ENCODE results near the gene NTN5.

Gene NTN5

GRCh38 chr19:48629599-48630295 lies 43.1 kb downstream of the NTN5 start:
- H3K27ac ChIP-seq = peak overlapping the region; percentile 100
- no peak for TF ChIP-seq ZFX (IDR thresholded peaks at IDR 0.05; ENCODE audit: borderline replicate concordance)
- TF ChIP-seq, protein P1, sequence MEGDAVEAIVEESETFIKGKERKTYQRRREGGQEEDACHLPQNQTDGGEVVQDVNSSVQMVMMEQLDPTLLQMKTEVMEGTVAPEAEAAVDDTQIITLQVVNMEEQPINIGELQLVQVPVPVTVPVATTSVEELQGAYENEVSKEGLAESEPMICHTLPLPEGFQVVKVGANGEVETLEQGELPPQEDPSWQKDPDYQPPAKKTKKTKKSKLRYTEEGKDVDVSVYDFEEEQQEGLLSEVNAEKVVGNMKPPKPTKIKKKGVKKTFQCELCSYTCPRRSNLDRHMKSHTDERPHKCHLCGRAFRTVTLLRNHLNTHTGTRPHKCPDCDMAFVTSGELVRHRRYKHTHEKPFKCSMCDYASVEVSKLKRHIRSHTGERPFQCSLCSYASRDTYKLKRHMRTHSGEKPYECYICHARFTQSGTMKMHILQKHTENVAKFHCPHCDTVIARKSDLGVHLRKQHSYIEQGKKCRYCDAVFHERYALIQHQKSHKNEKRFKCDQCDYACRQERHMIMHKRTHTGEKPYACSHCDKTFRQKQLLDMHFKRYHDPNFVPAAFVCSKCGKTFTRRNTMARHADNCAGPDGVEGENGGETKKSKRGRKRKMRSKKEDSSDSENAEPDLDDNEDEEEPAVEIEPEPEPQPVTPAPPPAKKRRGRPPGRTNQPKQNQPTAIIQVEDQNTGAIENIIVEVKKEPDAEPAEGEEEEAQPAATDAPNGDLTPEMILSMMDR (IDR thresholded peaks at IDR 0.05) = no peak

DNA sequence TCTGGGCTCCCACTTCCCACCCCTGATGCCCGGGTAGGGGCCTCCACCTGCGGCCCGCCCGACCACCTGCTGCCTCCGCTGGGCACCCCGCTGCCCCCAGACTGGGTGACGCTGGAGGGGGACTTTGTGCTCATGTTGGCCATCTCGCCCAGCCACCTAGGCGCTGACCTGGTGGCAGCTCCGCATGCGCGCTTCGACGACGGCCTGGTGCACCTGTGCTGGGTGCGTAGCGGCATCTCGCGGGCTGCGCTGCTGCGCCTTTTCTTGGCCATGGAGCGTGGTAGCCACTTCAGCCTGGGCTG lies 43.6 kb downstream of the NTN5 start:
- TF ChIP-seq ZFX (IDR thresholded peaks at IDR 0.05; ENCODE audit: borderline replicate concordance) = no peak
- TF ChIP-seq, protein P1 (IDR thresholded peaks at IDR 0.05) = peak; percentile 27; the same call in 1 of the 2 replicates
- H3K27ac ChIP-seq = peak overlapping the region; percentile 100

GRCh38 chr19:48628486-48629296 lies 44.1 kb downstream of the NTN5 start:
- TF ChIP-seq ZFX (IDR thresholded peaks at IDR 0.05; ENCODE audit: borderline replicate concordance) = no peak
- TF ChIP-seq, protein P1 (IDR thresholded peaks at IDR 0.05) = no peak
- H3K27ac ChIP-seq = peak overlapping the region; percentile 100

GRCh38 chr19:48627865-48628314 lies 44.9 kb downstream of the NTN5 start:
- TF ChIP-seq, protein P1 (IDR thresholded peaks at IDR 0.05) = no peak
- TF ChIP-seq ZFX (IDR thresholded peaks at IDR 0.05; ENCODE audit: borderline replicate concordance) = no peak
- peak overlapping the region; percentile 100; the same call in 1 of the 2 replicates for H3K27ac ChIP-seq

DNA sequence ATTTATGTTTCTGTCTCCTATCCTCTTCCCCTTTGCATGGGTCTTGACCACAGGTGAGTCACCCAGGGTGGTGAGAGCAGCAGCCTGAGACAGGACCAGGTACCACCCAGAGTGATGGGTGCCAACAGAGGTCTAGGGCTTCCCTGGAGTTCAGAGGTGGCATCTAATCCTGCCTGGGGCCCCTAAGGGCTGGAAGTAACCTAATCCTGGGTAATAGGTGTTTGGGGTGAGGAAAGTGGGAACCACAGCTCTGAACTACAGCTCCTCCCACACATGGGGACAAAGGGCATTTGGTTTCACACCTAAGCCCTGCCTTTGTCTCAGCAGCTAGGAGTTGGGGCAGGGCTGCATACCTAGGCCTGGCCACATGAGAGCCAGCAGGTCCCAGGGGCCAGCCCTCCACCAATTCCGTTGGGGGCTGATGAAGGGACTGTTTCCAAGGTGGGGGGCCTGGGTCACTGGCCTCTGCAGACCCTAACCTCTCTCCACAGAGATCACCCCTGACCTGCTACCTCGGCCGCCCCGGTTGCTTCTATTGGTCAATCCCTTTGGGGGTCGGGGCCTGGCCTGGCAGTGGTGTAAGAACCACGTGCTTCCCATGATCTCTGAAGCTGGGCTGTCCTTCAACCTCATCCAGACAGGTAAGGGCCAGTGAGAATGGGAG lies 45.5 kb downstream of the NTN5 start:
- H3K27ac ChIP-seq = peak overlapping the region; percentile 100
- TF ChIP-seq ZFX (IDR thresholded peaks at IDR 0.05; ENCODE audit: borderline replicate concordance) = no peak
- TF ChIP-seq, protein P1 (IDR thresholded peaks at IDR 0.05) = no peak

DNA sequence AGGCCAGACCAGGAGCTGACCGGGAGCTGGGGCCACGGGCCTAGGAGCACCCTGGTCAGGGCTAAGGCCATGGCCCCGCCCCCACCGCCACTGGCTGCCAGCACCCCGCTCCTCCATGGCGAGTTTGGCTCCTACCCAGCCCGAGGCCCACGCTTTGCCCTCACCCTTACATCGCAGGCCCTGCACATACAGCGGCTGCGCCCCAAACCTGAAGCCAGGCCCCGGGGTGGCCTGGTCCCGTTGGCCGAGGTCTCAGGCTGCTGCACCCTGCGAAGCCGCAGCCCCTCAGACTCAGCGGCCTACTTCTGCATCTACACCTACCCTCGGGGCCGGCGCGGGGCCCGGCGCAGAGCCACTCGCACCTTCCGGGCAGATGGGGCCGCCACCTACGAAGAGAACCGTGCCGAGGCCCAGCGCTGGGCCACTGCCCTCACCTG lies 46.9 kb downstream of the NTN5 start:
- TF ChIP-seq ZFX (IDR thresholded peaks at IDR 0.05; ENCODE audit: borderline replicate concordance) = no peak
- TF ChIP-seq, protein P1 (IDR thresholded peaks at IDR 0.05) = no peak
- H3K27ac ChIP-seq = no peak overlapping the region
